H9 (cell line): ENCODE results near the gene RIOK2. TPM values are rescaled to one million over a fixed set of nuclear protein-coding genes. Genes with fewer than 3 reads are reported as not detected.

ENCODE experiments used
- DNase-seq: peaks from one replicate; pipeline ENCODE4 v3.0.0-alpha.2; 2017
- H2AFZ ChIP-seq: one replicate; pipeline ENCODE4 v1.6.1; 2013; ENCODE audit warnings: mild to moderate bottlenecking, low read length, control low read depth, moderate library complexity
- H2AK5ac ChIP-seq: 2 replicates; pipeline ENCODE4 v1.6.1; 2013; ENCODE audit warnings: low read length, control low read depth, mixed read lengths; ENCODE audit not compliant: insufficient read length
- H2BK120ac ChIP-seq: one replicate; pipeline ENCODE4 v1.6.1; 2013; ENCODE audit warnings: low read depth, mild to moderate bottlenecking, low read length, control low read depth, inconsistent platforms; ENCODE audit not compliant: poor library complexity, severe bottlenecking
- H2BK12ac ChIP-seq: 2 replicates; pipeline ENCODE4 v1.6.1; 2013; ENCODE audit warnings: low read length, control low read depth, mixed read lengths, low read depth; ENCODE audit not compliant: insufficient read length
- H2BK15ac ChIP-seq: 2 replicates; pipeline ENCODE4 v1.6.1; 2013; ENCODE audit warnings: low read depth, low read length, control low read depth
- H2BK20ac ChIP-seq: one replicate; pipeline ENCODE4 v1.6.1; 2013; ENCODE audit warnings: low read depth, mild to moderate bottlenecking, low read length, control low read depth, inconsistent platforms; ENCODE audit not compliant: poor library complexity, severe bottlenecking
- H2BK5ac ChIP-seq: 2 replicates; pipeline ENCODE4 v1.6.1; 2013; ENCODE audit warnings: low read length, control low read depth, mixed read lengths; ENCODE audit not compliant: insufficient read length
- H3K14ac ChIP-seq: 2 replicates; pipeline ENCODE4 v1.6.1; 2013; ENCODE audit warnings: low read length, control low read depth; ENCODE audit not compliant: insufficient read depth
- H3K18ac ChIP-seq: 2 replicates; pipeline ENCODE4 v1.6.1; 2013; ENCODE audit warnings: low read depth, mild to moderate bottlenecking, mixed read lengths, low read length, control low read depth; ENCODE audit not compliant: insufficient read length
- H3K23ac ChIP-seq: 2 replicates; pipeline ENCODE4 v1.6.1; 2013; ENCODE audit warnings: low read length, control low read depth, mixed read lengths, low read depth; ENCODE audit not compliant: insufficient read length
- H3K23me2 ChIP-seq: 2 replicates; pipeline ENCODE4 v1.6.1; 2013; ENCODE audit warnings: low read depth, mild to moderate bottlenecking, mixed read lengths, low read length, control low read depth; ENCODE audit not compliant: insufficient read length, poor library complexity, severe bottlenecking
- H3K27ac ChIP-seq: 2 replicates; pipeline ENCODE4 v1.5.1; 2013; ENCODE audit warnings: low read length, control low read depth, mixed read lengths, low read depth; ENCODE audit not compliant: insufficient read length
- H3K27me3 ChIP-seq: 2 replicates; pipeline ENCODE4 v1.6.1; 2013; ENCODE audit warnings: low read length, control low read depth, inconsistent platforms; ENCODE audit not compliant: insufficient read depth
- H3K4ac ChIP-seq: 2 replicates; pipeline ENCODE4 v1.6.1; 2013; ENCODE audit warnings: low read depth, mild to moderate bottlenecking, control low read depth, inconsistent platforms, low read length, moderate library complexity
- H3K4me1 ChIP-seq: 2 replicates; pipeline ENCODE4 v1.6.1; 2013; ENCODE audit warnings: low read length, control low read depth, inconsistent platforms; ENCODE audit not compliant: insufficient read depth
- H3K4me2 ChIP-seq: 2 replicates; pipeline ENCODE4 v1.6.1; 2013; ENCODE audit warnings: low read length, control low read depth, mixed read lengths; ENCODE audit not compliant: insufficient read length, insufficient read depth
- H3K56ac ChIP-seq: 2 replicates; pipeline ENCODE4 v1.6.1; 2013; ENCODE audit warnings: low read depth, mild to moderate bottlenecking, mixed read lengths, low read length, control low read depth; ENCODE audit not compliant: insufficient read length
- H3K79me1 ChIP-seq: 2 replicates; pipeline ENCODE4 v1.6.1; 2013; ENCODE audit warnings: low read depth, mild to moderate bottlenecking, moderate library complexity, low read length, control low read depth, inconsistent platforms; ENCODE audit not compliant: insufficient read depth, poor library complexity, severe bottlenecking
- H3K79me2 ChIP-seq: 2 replicates; pipeline ENCODE4 v1.6.1; 2013; ENCODE audit warnings: low read length, control low read depth, inconsistent platforms; ENCODE audit not compliant: insufficient read depth
- H3K9ac ChIP-seq: 2 replicates; pipeline ENCODE4 v1.6.1; 2013; ENCODE audit warnings: low read length, control low read depth, mixed read lengths; ENCODE audit not compliant: insufficient read length; ENCODE audit errors: extremely low read depth
- H3K9me3 ChIP-seq: one replicate; pipeline ENCODE4 v1.6.1; 2013; ENCODE audit warnings: low read depth, low read length, inconsistent platforms; ENCODE audit not compliant: control insufficient read depth
- H3T11ph ChIP-seq: one replicate; pipeline ENCODE4 v1.6.1; 2013; ENCODE audit warnings: mild to moderate bottlenecking, low read length, control low read depth, inconsistent platforms
- H4K20me1 ChIP-seq: one replicate; pipeline ENCODE4 v1.6.1; 2013; ENCODE audit not compliant: control insufficient read depth, insufficient read length, insufficient read depth
- H4K5ac ChIP-seq: 2 replicates; pipeline ENCODE4 v1.6.1; 2013; ENCODE audit warnings: low read depth, mild to moderate bottlenecking, mixed read lengths, low read length, control low read depth; ENCODE audit not compliant: insufficient read length
- H4K8ac ChIP-seq: replicated peaks from 2 replicates; pipeline ENCODE4 v1.6.1; 2013; ENCODE audit warnings: low read length, control low read depth, mixed read lengths, low read depth; ENCODE audit not compliant: insufficient read length
- H4K91ac ChIP-seq: 2 replicates; pipeline ENCODE4 v1.6.1; 2013; ENCODE audit warnings: low read depth, mild to moderate bottlenecking, moderate library complexity, mixed read lengths, low read length, control low read depth; ENCODE audit not compliant: insufficient read length
- H3K27ac Mint-ChIP-seq, 3 experiments: 2 replicates in 2 of 3; 3 replicates in 1 of 3; pipeline ENCODE4 v1.8.0; 2020 to 2021; ENCODE audit warnings: mixed read lengths in 3 of 3, mild to moderate bottlenecking in 1 of 3, moderate library complexity in 1 of 3
- H3K27me3 Mint-ChIP-seq: 2 replicates; pipeline ENCODE4 v1.8.0; 2021; ENCODE audit warnings: low read depth, mild to moderate bottlenecking, moderate library complexity, mixed read lengths
- H3K36me3 Mint-ChIP-seq, 3 experiments: 2 replicates in 2 of 3; 3 replicates in 1 of 3; pipeline ENCODE4 v1.8.0; 2020 to 2021; ENCODE audit warnings: low read depth in 3 of 3, mixed read lengths in 3 of 3; ENCODE audit not compliant: insufficient read depth in 1 of 3
- H3K4me1 Mint-ChIP-seq, 2 experiments: 2 replicates each; pipeline ENCODE4 v1.8.0; 2020; ENCODE audit warnings: mixed read lengths in 2 of 2
- H3K4me3 Mint-ChIP-seq, 2 experiments: 2 replicates in 1 of 2; 3 replicates in 1 of 2; pipeline ENCODE4 v1.8.0; 2020 to 2021; ENCODE audit warnings: mild to moderate bottlenecking in 2 of 2, mixed read lengths in 2 of 2, moderate library complexity in 1 of 2
- H3K9me3 Mint-ChIP-seq, 2 experiments: 2 replicates in 1 of 2; 3 replicates in 1 of 2; pipeline ENCODE4 v1.8.0; 2020; ENCODE audit warnings: mild to moderate bottlenecking in 2 of 2, mixed read lengths in 2 of 2, moderate library complexity in 1 of 2
- WGBS: extraction: QIAGEN DNeasy Blood & Tissue Kit; methylation state at CpG from one replicate; pipeline ENCODE4 v1.1.7; 2013; ENCODE audit warnings: missing lambda C conversion rate, low lambda C conversion rate, mixed read lengths; ENCODE audit not compliant: insufficient read length; ENCODE audit errors: extremely low coverage; 5-methylcytosine and 5-hydroxymethylcytosine counted together
- total RNA-seq: library from RNA; stranded (reverse); gene quantifications from 2 replicates; pipeline ENCODE4 v1.2.1, GENCODE V29; 2021
- TF ChIP-seq, protein P1 (sequence below): fragments of 200-600 bp; sonication (generic); conservative IDR thresholded peaks from 3 replicates; pipeline ENCODE4 v1.8.0; 2021; ENCODE audit warnings: antibody characterized with exemption, mild to moderate bottlenecking

RIOK2 gene
- total RNA-seq, 1 experiment from 2014 or later = 39.5 TPM

DNA sequence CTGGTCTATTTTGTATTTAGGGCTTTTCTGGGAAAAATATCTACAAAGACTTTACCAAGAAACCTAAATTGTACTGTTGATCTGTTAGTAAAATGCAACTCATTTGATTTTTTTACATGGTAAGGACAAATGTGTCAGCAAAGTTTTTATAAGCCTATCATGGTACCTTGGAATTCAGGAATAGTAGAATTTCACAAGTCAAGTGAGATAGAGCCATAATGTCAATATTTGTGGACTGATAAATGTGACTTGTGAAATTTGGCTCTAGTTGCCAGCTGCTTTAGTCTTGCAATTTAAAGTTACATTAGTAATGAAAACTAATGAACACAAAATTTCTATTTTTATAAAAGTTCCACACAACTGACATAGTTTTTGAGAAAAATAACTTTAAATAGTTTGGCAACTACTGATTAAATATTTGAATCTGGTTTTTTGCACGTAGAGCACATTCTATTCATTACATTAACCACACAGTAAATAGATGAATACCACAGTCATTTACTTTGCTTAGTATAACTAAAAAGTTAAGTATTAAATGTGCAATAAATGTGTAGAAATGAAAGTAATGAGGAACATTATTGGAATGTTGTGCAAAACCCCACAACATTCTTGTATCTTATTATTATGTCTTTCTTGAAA lies 41.2 kb upstream of the RIOK2 start:
- no peaks in the 10 kb centered on the region for H3K27me3 Mint-ChIP-seq
- no peak overlapping the region for H3K27ac Mint-ChIP-seq
- no peak overlapping the region for H2AK5ac ChIP-seq
- H3K79me1 ChIP-seq = no peaks in the 10 kb centered on the region
- H4K20me1 ChIP-seq = no peaks in the 10 kb centered on the region
- no peaks in the 10 kb centered on the region for H3K23me2 ChIP-seq
- H3K4me1 ChIP-seq = no peaks in the 10 kb centered on the region
- no peak overlapping the region for H3K4ac ChIP-seq
- DNase-seq = no peak
- H3K79me2 ChIP-seq = no peaks in the 10 kb centered on the region
- H2AFZ ChIP-seq = no peak overlapping the region
- H2BK15ac ChIP-seq = no peak overlapping the region
- H2BK5ac ChIP-seq = no peak overlapping the region
- no peak overlapping the region for H3K9ac ChIP-seq
- no peak overlapping the region for H3K56ac ChIP-seq
- no peaks in the 10 kb centered on the region for H3K9me3 Mint-ChIP-seq
- no peak overlapping the region for H3K27ac ChIP-seq
- H4K5ac ChIP-seq = no peak overlapping the region
- H3K18ac ChIP-seq = no peak overlapping the region
- H3K23ac ChIP-seq = no peak overlapping the region
- no peak overlapping the region for H3K14ac ChIP-seq
- H4K8ac ChIP-seq = no peak overlapping the region
- TF ChIP-seq, protein P1, sequence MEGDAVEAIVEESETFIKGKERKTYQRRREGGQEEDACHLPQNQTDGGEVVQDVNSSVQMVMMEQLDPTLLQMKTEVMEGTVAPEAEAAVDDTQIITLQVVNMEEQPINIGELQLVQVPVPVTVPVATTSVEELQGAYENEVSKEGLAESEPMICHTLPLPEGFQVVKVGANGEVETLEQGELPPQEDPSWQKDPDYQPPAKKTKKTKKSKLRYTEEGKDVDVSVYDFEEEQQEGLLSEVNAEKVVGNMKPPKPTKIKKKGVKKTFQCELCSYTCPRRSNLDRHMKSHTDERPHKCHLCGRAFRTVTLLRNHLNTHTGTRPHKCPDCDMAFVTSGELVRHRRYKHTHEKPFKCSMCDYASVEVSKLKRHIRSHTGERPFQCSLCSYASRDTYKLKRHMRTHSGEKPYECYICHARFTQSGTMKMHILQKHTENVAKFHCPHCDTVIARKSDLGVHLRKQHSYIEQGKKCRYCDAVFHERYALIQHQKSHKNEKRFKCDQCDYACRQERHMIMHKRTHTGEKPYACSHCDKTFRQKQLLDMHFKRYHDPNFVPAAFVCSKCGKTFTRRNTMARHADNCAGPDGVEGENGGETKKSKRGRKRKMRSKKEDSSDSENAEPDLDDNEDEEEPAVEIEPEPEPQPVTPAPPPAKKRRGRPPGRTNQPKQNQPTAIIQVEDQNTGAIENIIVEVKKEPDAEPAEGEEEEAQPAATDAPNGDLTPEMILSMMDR = no peak
- H3K4me1 Mint-ChIP-seq = no peaks in the 10 kb centered on the region
- no peak overlapping the region for H2BK120ac ChIP-seq
- WGBS = no CpG with 5 or more reads among the region's 1 CpG
- no peak overlapping the region for H3K4me3 Mint-ChIP-seq
- no peak overlapping the region for H4K91ac ChIP-seq
- H3T11ph ChIP-seq = no peak overlapping the region
- no peak overlapping the region for H2BK12ac ChIP-seq
- no peaks in the 10 kb centered on the region for H3K9me3 ChIP-seq
- no peak overlapping the region for H3K4me2 ChIP-seq
- H3K27me3 ChIP-seq = no peaks in the 10 kb centered on the region
- no peaks in the 10 kb centered on the region for H3K36me3 Mint-ChIP-seq
- H2BK20ac ChIP-seq = no peak overlapping the region
